ENCODE measurements around the gene CYBA. TPM values are rescaled to one million over a fixed set of nuclear protein-coding genes. Genes with fewer than 3 reads are reported as not detected.

Gene CYBA
- total and polyA plus RNA-seq, 2 of the 4 experiments (the other 2 are of a cell fraction), result 65.6 to 169 TPM

GRCh38 chr16:88686439-88687253, 35.8 kb upstream of the CYBA start, which contains the start of gene SNAI3 (continued):
- no peak for TF ChIP-seq CTCF (conservative IDR thresholded peaks at IDR 0.05; ENCODE audit: low read depth, low read length)

- Histone ChIP-seq H3K27ac (ENCODE audit: insufficient read depth, low read length) (no peak overlapping the region), H3K4me1 (ENCODE audit: control insufficient read depth, insufficient read depth, low read length) (peaks cover 7% of the 10 kb centered on the region; the same call in 1 of the 2 replicates), H3K23ac (ENCODE audit: low read depth, low read length) (no peak overlapping the region), H3K14ac (replicated peaks; ENCODE audit: low read depth, low read length) (no peak overlapping the region), H4K8ac (ENCODE audit: low read depth in 2 of 2, low read length in 2 of 2) (no peak overlapping the region), H3K4me2 (ENCODE audit: low read depth, low read length) (peak overlapping the region; percentile 58), H3K9ac (ENCODE audit: low read depth, low read length) (no peak overlapping the region), H2BK120ac (ENCODE audit: low read depth, low read length) (no peak overlapping the region), H3K27me3 (ENCODE audit: control insufficient read depth, insufficient read depth, low read length) (peaks cover 38% of the 10 kb centered on the region), H4K20me1 (ENCODE audit: insufficient read depth, low read length) (peaks cover 7% of the 10 kb centered on the region; the same call in 1 of the 2 replicates), H3K4me3 (ENCODE audit: insufficient read depth, low read depth, low read length) (peak overlapping the region; percentile 43), H4K91ac (ENCODE audit: insufficient read depth, low read depth, low read length) (no peak overlapping the region), H2BK5ac (ENCODE audit: low read depth, low read length, poor library complexity, severe bottlenecking) (no peak overlapping the region), H3K56ac (ENCODE audit: extremely low read depth, insufficient read depth, low read length) (no peak overlapping the region), H2AK9ac (replicated peaks; ENCODE audit: low read depth, low read length, poor library complexity) (no peak overlapping the region), H3K79me1 (ENCODE audit: low read depth in 1 of 2, low read length in 2 of 2) (no peaks in the 10 kb centered on the region), H3K9me1 (ENCODE audit: insufficient read depth, low read length) (no peaks in the 10 kb centered on the region), H2BK15ac (ENCODE audit: low read depth, low read length) (no peak overlapping the region), H2BK20ac (ENCODE audit: low read depth, low read length) (no peak overlapping the region), H3K36me3 (ENCODE audit: control insufficient read depth, insufficient read depth, low read length) (no peaks in the 10 kb centered on the region), H4K5ac (ENCODE audit: low read depth, low read length) (no peak overlapping the region), H2AFZ (replicated peaks; ENCODE audit: low read length, poor library complexity) (peak overlapping the region; percentile 86), H3K18ac (ENCODE audit: low read depth, low read length) (no peak overlapping the region), H2AK5ac (ENCODE audit: low read depth, low read length) (no peak overlapping the region), H3K9me3 (ENCODE audit: control insufficient read depth, insufficient read depth, low read length) (no peaks in the 10 kb centered on the region), H3K4ac (ENCODE audit: low read depth, low read length) (no peak overlapping the region)
- peak; percentile 47 for ATAC-seq (ENCODE audit: low read depth)
- ChIA-PET POLR2A (ENCODE audit: unreplicated experiment) (no interaction called here), CTCF (no interaction called here)
- intact Hi-C loops (cut with micrococcal nuclease), result loop anchor here (1.0 kb wide), 1 partner anchor 15 kb away; no protein-coding TSS in a partner anchor
- dilution Hi-C loops (cut with HindIII; ENCODE audit: low sequenced_read_pairs, unreplicated experiment), result no loop called here
- no peak for DNase-seq
- no TSS peak for BruUV-seq (replicated peaks)
- in situ Hi-C loops (cut with MboI; ENCODE audit: low sequenced_read_pairs), result no loop called here
- WGBS, 2 experiments (ENCODE audit: extremely low coverage in 2 of 2, insufficient read length in 1 of 2), result 0% methylated on average over 2 of the region's 25 CpGs; no CpG with 5 or more reads in 1 of the 2 experiments
- no peak for TF ChIP-seq MXI1 (IDR thresholded peaks at IDR 0.05; ENCODE audit: borderline replicate concordance, low read depth, low read length)
- TF ChIP-seq NFE2L2 (IDR thresholded peaks at IDR 0.05; ENCODE audit: low read depth, low read length), result no peak
- TF ChIP-seq, protein P1, sequence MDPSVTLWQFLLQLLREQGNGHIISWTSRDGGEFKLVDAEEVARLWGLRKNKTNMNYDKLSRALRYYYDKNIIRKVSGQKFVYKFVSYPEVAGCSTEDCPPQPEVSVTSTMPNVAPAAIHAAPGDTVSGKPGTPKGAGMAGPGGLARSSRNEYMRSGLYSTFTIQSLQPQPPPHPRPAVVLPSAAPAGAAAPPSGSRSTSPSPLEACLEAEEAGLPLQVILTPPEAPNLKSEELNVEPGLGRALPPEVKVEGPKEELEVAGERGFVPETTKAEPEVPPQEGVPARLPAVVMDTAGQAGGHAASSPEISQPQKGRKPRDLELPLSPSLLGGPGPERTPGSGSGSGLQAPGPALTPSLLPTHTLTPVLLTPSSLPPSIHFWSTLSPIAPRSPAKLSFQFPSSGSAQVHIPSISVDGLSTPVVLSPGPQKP (IDR thresholded peaks at IDR 0.05; ENCODE audit: borderline replicate concordance, low read depth, low read length), result no peak
- no peak for TF ChIP-seq RFX5 (IDR thresholded peaks at IDR 0.05; ENCODE audit: low read depth, low read length)
- no peak for TF ChIP-seq SMC3 (IDR thresholded peaks at IDR 0.05; ENCODE audit: low read depth, low read length)
- TF ChIP-seq MAFK (IDR thresholded peaks at IDR 0.05; ENCODE audit: low read depth, low read length), result no peak
- no peak for TF ChIP-seq MAZ (IDR thresholded peaks at IDR 0.05; ENCODE audit: borderline replicate concordance, low read depth, low read length)
- no peak for TF ChIP-seq BHLHE40 (IDR thresholded peaks at IDR 0.05; ENCODE audit: low read depth, low read length)
- TF ChIP-seq CHD1 (IDR thresholded peaks at IDR 0.05; ENCODE audit: low read depth, low read length), result no peak
- no peak for TF ChIP-seq FOS (IDR thresholded peaks at IDR 0.05; ENCODE audit: low read depth, low read length)
- no peak for TF ChIP-seq CEBPB (IDR thresholded peaks at IDR 0.05; ENCODE audit: low read depth, low read length)
Observed at GRCh38 chr16:88686062-88686438, 35.2 kb upstream of the CYBA start.

Measured in IMR-90 (cell line).